Stimulated activated CD4-positive, alpha-beta T cell treated with anti-CD3 and anti-CD28 coated beads, Interleukin-2, amount 100 ng/mL, for 4 hours (primary cell): ENCODE results near the gene TRAPPC8.
"Not testable (repeated sequence)": the region's sequence is repeated elsewhere in the genome, so short reads cannot be mapped to it uniquely, and the experiment has no call there.

ENCODE experiments used
- DNase-seq: peaks from one replicate; pipeline ENCODE4 v3.0.0-alpha.2; 2020; ENCODE audit warnings: low read depth

Gene TRAPPC8

DNA sequence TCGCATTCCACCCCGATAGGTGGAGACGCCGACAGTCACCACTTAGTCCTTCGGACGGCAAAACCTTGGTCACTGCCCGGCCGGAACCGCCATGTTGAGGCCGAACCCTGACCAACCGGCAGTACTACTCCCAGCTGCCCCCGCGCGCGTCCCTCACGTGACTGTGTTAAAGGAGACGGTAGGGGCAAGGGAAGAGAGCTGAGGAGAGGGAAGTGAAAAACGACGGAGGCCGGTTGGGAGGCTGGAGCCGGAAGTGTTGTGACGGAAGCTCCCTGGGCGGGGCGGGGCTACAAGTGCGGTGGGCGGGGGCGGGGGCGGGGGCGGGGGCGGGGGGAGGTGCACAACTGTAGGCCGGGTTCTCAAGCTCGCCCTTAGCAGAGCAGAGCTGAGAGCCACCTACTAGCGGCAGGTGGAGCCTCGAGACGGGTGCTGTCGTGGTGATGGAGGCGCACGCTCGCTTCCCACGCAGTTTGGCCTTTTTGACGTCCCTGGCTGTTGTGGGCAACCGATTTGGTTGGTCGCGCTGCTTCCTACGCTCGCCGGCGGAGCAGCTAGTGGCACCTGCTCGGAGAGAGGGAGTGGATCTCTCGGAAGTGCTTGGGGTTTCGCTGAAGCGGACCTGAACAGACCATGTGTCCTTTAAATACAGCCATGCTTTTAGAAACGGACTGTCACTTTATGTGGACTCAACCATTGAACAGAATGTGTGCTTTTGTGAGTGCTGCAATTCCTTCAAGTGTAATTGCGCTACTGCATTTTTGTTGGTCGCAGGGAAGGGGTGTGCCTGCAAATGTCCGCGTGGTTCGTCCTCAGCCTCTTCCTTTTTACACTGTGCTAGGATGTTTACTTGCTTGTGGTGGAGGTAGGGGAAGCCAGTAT lies at the start of gene TRAPPC8:
TRAPPC8 (minus strand) TSS at position 130 of the 879 bp plus-strand sequence. CDS start 364 bp downstream, outside the sequence.
- peak; percentile 82 for DNase-seq

DNA sequence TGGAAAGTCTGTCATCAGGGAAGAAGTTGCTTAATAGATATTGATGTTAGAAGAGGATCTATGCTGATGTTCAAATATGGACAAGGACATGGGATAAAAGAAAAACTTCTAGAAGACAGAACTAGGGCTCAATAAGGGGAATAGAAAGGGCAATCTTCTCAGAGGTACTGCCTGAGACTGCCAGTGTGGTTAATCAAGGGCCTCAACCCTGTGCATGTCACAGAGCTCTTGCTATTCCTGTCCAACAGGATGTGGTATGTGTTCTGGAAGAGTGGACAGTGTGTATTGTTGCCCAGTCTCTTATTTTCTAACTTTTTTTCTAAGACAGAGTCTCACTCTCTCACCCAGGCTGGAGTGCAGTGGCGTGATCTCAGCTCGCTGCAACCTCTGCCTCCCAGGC lies 47.9 kb upstream of the TRAPPC8 start:
- DNase-seq = no peak

GRCh38 chr18:31983976-31984375 lies 41.0 kb upstream of the TRAPPC8 start:
- DNase-seq = no peak

- DNase-seq = no peak
Observed at GRCh38 chr18:31983020-31983419, 40.1 kb upstream of the TRAPPC8 start.

GRCh38 chr18:31980863-31981262 lies 37.9 kb upstream of the TRAPPC8 start:
- DNase-seq = no peak

DNA sequence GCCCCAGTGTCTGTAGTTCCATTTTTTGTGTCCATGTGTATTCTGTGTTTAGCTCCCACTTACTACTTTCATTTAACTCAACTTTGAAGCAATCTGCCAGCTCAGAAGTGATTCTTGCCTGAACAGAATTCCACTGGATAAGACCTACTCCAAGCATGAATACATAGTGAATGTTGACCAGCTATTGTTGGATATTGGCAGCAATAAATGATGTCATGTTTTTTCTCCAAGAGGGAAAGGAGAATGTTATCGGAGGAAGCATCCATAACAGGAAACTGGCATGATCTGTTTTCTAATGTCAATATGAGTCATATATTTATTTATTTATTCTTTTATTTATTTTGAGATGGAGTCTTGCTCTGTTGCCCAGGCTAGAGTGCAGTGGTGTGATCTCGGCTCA lies 36.8 kb upstream of the TRAPPC8 start:
- no peak for DNase-seq

DNA sequence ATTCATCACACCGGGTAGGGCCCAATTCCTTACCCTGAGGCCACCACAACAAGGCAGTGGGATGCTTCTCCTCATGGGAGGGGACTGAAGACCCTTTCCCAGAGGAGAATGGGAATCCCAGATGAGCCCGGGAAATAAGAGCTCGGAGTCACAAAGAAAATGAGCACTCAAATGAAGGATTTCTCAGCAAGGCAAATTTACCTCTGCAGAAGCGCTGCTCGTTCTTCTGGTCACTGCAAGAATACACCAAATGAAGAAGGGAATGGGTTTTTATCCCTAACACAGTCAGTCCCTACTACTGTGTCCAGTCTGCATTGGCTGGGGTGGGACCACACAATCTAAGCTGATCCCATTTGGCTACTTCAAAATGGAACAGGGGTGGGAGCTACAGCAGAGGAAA lies 35.7 kb upstream of the TRAPPC8 start:
- no peak for DNase-seq

- peak; percentile 4 for DNase-seq
Observed at GRCh38 chr18:31977270-31977872, 34.4 kb upstream of the TRAPPC8 start.

- DNase-seq = no peak
Observed at GRCh38 chr18:31976242-31976641, 33.3 kb upstream of the TRAPPC8 start.

GRCh38 chr18:31973929-31974546 lies 31.1 kb upstream of the TRAPPC8 start:
- no peak for DNase-seq

DNA sequence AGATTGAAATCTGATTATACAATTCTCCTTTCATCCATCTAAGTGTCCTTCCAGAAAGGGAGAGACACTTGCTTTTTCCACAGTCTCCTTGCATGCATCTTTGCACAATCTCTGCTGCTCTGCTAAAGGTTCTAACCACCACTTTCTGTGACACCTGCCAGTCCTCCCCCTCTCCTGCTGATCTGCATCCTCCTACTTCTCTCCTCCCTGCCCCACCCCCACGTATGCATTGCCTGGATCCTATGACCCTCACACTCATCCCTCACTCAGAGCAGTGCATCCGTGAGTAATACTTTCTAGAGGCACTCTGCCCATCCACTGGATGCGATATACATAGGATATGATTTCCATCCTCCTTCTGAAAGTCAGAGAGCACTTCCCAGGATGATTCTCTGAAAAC lies 27.7 kb upstream of the TRAPPC8 start:
- DNase-seq = no peak

GRCh38 chr18:31965316-31965970 lies 22.5 kb upstream of the TRAPPC8 start:
- DNase-seq = no peak

DNA sequence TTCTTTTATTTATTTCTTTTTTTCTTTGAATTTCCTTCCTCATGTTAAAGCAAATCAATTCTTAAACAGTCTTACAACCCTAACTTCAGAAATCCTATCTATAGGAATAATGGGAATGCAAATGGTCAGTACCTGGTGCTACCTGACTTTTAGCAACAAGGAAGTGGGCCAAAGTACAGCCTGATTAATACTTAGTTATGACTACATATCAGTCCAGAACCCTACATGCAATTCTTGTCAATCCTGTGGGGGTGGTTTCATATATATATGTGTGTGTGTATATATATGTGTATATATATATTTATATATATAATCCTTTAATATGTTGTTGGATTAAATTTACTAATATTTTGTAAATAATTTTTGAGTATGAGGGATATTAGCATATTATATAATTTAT lies 14.8 kb upstream of the TRAPPC8 start:
- DNase-seq = no peak

GRCh38 chr18:31954349-31954748 lies 11.4 kb upstream of the TRAPPC8 start:
- no peak for DNase-seq

DNA sequence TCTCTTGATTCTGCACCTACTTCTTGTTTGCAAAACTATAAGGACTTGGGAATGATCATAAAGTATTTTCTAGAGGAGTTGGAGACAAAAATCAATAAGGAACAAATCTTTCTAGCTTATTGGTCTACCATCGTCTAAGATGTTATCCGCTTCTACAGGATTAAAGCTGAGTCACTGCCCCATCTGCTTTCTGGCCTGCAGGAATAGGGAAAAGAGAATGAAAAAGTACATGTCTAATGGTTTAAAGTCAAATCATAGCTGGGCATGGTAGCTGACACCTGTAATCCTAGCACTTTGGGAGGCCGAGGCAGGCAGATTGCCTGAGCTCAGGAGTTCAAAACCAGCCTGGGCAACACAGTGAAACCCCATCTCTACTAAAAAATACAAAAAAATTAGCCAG lies 10.8 kb upstream of the TRAPPC8 start:
- not testable (repeated sequence) for DNase-seq

DNA sequence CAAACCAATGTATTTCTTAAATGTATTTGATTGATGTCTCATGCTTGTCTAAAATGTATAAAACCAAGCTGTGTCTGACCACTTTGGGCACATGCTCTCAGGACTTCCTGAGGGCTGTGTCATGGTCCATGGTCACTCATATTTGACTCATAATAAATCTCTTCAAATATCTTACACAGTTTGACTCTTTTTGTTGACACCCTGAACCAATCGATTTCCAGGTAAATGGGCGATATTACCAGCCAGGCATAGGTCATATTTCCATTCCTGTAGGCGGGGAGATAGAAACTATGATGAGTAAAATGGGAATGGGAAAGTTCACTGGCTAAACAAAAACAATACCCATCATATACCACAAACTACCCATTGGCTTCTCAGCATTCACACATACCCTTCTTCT lies 9.3 kb upstream of the TRAPPC8 start:
- DNase-seq = no peak

DNA sequence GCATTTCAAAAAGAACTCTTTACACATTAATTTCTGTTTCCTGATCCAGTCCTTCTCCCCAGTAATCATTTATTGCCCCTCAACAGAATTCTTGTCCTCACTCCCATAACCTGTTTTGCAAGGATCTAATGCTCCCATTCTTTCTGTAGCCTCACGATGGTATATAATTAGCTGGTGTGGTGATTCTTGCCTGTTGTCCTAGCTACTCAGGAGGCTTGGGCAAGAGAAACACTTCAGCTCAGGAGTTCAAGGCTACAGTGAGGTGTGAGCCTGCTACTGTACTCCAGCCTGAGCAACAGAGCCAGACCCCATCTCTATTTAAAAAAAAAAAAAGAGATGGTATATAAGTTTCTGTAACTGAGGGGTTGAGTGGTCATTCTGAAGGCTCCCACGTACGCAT lies 7.7 kb upstream of the TRAPPC8 start:
- no peak for DNase-seq

GRCh38 chr18:31948349-31948748 lies 5.4 kb upstream of the TRAPPC8 start:
- DNase-seq = not testable (repeated sequence)

DNA sequence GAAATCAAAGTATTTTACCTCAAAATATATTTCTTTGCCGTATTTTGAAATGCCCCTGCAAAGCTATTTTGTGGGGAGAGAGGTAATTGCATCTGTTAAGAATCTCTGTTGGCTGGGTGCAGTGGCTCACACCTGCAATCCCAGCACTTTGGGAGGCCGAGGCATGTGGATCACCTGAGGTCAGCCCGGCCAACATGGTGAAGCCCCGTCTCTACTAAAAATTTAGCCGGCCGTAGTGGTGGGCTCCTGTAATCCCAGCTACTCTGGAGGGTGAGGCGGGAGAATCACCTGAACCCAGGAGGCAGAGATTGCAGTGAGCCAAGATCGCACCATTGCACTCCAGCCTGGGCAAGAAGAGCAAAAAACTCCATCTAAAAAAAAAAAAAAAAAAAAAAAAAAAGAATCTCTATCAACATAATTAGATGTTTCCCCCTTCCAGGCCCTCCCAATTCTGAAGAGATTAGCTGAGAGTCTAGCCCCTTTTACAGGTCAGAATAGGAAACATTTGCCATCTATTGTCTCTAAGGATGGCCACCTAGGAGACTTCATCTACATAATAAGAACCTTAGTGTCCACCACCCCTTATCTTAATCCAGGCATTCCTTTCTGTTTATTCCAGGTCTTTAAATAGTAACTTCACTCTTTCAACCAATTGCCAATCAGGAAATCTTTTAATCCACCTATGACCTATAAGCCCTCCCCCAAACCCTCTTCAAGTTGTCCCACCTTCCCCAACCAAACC lies 3.5 kb upstream of the TRAPPC8 start:
- DNase-seq = no peak

DNA sequence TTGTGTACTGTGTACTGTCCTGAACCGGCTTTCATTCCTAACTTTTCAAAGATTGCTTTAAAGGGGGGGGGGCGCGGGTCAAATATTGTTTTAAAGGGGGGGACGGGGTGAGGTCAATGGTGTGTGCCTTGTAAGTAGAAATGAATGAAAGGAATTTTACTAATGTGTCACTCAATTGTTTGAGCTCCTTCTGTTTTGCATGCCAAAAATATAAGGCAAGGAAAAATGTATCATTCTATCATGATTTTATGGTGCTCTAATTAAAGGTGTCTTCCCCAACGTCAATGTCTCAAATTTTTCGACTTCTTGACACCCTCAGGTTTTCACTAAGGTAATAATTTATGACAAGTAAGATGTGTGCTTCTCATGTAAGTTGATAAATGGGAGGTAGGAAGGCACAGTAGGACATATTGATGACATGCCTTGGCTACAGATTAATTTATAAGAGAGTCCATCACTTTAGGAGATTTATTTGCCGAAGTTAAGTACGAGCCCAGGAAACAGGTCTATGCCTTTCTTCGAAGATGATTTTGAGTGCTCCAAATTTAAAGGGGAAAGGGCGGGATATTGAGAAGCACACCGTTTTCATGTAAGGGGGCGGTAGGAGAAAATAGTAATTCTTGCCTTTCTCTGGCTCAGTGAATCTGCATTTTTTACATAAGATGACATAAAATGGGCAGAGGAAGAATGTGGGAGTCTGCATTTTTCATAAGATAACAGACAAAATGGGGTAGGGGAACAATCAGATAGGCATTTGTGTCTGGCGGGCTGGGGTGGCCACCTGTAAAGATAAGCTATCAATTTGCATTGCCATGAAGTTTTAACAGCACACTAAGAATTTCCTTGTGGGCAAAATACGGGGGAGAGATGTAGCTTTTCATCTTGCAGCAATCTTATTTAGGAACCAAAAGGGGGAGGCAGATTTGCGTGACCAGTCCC lies 1.2 kb upstream of the TRAPPC8 start:
- DNase-seq = no peak
